HG03064 (cell line): ENCODE measurements around the gene TAF1A.

Experiments
- ATAC-seq: cut with Tn5 transposase; IDR thresholded peaks from one replicate; pipeline ENCODE4 v1.9.1; 2021; ENCODE audit warnings: low read depth; ENCODE audit not compliant: unreplicated experiment

Gene TAF1A

GRCh38 chr1:222540598-222540995 is 49.1 kb downstream of the TAF1A start:
- ATAC-seq: no peak

GRCh38 chr1:222539951-222540597 is 49.7 kb downstream of the TAF1A start:
- ATAC-seq: no peak

DNA sequence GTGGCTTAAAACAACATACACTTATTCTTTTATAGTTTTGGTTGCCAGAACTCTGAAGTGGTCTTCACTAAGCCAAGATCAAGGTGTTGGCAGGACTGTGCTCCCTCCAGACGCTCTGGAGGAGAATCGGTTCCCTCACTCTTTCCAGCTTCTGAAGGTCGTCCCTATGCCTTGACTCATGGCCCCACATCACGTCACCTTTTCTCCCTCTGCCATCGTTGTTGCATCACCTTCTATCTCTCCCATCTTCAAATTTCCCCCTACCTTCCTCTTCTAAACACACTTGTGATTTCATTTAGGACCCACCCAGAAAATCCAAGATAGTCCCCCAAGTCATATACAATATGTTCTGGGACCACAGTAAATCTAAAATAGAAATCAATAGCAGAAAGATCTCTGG is 54.3 kb downstream of the TAF1A start:
- no peak for ATAC-seq

DNA sequence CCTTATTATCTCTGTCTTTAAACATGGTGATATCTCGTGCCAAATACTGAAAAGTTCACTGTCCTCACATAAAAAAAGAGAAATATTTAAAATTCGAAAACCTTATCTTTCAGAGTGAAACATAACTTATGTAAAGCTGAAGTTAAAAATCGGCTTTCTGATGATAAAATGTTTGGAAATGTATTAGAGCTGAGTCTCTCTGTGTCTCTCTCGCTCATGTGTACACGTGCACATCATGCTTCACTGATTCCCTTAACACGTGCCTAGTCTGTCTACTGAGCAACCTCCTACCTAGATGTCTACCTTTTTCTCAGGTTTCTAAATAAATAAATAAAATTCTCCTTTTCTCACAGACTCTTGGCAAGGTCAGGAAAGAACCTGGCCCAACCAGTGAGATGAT is 58.9 kb downstream of the TAF1A start:
- ATAC-seq: no peak

DNA sequence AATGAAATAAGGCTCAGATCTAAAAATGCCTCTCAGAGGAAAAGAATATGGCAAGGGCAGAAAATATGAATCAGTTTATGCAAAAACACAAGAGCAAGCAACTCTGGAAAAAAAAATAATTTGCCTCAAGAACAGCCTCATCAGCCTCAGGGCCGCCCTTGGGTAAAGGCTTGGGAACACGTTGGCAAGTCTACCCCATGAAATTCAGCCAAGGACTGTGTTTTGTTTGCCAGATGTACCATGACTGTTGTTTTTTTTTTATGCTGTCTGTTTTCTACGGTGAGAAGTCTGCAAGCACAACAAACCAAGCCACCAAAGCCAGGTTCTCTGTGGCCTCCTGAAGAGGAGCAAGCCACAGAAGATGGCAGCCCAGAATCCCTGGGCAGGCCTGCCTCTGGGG is 59.8 kb downstream of the TAF1A start:
- ATAC-seq: no peak

- ATAC-seq: no peak
Observed at GRCh38 chr1:222529181-222529580, 60.6 kb downstream of the TAF1A start.

DNA sequence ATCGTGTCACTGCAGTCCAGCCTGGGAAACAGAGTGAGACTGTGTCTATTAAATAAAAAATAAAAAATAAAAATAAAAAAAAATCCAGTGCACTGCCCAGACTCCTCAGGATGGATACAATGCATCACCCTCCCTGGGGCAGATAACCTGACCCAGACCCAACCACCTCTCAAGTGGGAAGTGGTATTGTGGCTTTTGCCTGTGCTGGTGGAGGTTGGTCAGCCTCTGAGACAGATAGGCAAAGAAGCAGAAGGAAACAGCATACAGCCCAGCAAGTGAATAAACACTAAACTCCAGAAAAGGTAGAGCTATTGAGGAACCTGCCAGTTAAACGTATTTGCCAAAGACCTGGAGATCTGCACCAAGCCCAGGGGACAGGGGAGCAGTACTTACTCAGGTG is 63.8 kb downstream of the TAF1A start:
- ATAC-seq: no peak

DNA sequence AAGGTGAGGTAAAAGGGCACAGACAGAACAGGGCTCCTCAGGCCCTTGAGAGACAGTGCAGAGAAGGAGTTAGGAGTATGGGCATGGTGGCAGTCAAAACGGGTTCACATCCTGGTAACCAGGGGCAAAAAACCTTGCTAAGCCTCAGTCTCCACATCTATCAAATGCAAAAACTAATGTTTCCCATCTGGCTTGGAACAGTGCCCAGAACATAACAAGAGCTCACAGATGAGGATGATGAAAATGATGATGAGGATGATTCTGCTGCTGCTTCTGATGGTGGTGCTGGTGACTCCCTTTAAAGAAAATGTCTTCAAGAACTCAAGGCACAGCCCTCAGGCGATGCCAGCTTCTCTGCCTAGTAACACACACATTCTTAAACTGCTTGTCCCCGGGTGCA is 65.9 kb downstream of the TAF1A start:
- ATAC-seq: no peak

- no peak for ATAC-seq
Observed at GRCh38 chr1:222522105-222522915, 67.4 kb downstream of the TAF1A start.

- no peak for ATAC-seq
Observed at GRCh38 chr1:222521299-222522104, 68.2 kb downstream of the TAF1A start.
